GM19043 (cell line): ENCODE results near the gene OR2T2.
A peak's percentile ranks its signal among the peaks of the same experiment; 100 is the strongest.
"Not testable (repeated sequence)": the region's sequence is repeated elsewhere in the genome, so short reads cannot be mapped to it uniquely, and the experiment has no call there.

Experiments
- ATAC-seq: cut with Tn5 transposase; IDR thresholded peaks from one replicate; pipeline ENCODE4 v1.9.1; 2021; ENCODE audit warnings: low read depth; ENCODE audit not compliant: unreplicated experiment

The OR2T2 gene, protein sequence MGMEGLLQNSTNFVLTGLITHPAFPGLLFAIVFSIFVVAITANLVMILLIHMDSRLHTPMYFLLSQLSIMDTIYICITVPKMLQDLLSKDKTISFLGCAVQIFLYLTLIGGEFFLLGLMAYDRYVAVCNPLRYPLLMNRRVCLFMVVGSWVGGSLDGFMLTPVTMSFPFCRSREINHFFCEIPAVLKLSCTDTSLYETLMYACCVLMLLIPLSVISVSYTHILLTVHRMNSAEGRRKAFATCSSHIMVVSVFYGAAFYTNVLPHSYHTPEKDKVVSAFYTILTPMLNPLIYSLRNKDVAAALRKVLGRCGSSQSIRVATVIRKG

DNA sequence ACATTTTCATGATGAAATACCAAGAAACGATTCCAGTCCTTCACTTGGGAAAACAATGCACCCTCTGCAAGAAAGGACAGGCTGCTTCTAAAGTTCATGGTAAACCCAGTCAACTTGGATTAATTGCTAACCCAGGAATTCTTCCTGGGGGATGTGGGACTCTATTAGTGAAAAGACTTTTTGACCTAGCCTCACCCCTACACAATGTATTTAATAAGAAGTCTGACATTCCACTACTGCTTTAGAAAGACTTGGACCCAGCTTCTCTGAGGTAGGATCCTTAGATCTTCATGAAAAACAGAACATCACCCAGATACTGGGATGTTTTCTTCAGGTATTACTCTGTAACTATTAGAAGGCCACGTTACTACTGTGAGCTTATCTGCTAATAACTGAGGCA, at the start of gene OR2T2:
TSS of gene OR2T2 (plus strand) at position 239 of the 400 bp plus-strand sequence. CDS start 7,161 bp downstream, outside the sequence.
- not testable (repeated sequence) for ATAC-seq

DNA sequence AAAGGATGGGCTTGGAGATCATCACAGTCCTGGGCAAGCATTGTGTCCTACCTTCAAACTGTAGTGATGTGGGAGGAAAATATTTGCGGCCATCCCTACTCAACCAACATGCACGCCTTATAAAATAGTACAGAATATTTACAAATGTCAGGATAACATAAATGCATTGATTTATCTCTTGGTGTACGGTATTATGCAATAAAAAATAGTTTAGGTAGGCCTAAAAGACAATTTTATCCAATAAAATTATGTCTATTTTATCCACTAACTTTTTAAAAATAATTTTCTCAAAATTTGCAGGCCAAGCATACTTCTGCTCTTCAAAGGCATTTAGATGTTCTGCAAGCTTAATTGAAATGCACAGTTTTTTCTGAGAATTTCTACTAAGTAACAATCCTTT, 42.7 kb upstream of the OR2T2 start, which contains the start of gene OR2T1:
TSS of gene OR2T1 (plus strand) at position 301 of the 400 bp plus-strand sequence. CDS start 3,100 bp downstream, outside the sequence.
- ATAC-seq, result no peak

DNA sequence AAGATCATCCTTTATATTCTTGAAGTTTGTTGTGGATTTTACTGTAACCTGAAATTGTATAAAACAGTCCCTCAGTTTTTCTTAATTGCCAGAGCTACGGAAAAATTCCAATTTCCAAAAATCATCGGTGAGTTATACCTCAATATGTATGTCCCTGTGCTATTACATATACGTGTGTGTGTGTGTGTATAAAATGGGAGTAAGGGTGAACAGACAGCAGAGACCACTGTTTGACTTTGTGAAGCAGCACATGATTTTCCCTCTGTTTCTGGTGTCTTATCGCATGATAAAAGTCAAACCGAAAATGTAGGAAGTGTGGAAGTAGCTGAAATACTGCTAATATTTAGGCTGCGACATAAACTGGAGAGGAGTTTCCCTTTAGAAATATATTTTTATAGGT, 41.4 kb upstream of the OR2T2 start:
- no peak for ATAC-seq

DNA sequence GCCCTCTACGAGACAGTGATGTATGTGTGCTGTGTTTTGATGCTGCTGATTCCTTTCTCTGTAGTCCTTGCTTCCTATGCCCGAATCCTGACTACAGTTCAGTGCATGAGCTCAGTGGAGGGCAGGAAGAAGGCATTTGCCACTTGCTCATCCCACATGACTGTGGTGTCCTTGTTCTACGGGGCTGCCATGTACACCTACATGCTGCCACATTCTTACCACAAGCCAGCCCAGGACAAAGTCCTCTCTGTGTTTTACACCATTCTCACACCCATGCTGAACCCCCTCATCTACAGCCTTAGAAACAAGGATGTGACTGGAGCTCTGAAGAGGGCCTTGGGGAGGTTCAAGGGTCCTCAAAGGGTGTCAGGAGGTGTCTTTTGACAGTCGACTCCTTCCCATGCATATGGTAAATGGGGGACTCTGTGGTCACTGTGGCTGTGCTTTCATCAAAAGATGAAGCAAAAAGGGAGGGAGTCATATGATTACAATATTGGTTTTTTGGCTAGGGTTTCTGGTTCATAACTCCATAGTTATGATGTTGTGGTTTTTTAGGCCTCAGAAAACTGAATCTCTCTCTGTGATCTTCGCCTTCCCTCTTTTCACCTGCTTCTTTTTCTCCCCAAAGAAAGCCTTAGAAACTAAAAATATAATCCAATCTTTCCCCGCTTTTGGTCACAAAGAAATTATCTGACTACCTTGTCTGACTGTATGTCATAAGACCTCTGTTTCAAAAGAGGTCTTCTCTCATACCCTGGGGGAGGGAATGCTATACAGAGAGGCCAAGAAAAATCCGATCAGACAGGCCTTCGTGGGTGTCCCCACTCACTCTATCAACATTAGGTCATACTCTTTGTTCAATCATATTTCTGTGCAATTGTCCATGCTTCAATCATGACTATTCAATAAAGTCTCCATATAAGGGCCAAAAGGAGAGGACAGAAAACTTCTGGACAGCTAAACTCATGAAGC, 38.4 kb upstream of the OR2T2 start:
- no peak for ATAC-seq

DNA sequence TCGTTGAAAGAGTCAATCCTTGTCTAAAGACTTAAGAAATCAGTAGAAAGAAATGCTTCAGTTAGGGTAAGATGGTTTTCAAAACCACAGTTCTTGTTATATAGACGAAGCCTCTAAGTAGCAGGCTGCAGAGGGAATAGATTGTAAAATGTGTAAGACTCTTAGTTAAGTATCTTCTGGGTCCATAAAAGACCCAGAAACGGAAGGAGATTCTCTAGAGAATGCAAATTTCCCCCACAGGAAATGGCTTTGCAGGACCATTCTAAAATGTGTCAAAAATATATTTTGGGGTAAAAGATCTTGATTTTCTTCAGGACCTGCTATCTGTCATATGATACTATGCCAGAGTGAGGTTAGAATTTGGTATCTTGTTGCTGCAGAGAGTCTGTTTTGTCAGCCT, 29.2 kb upstream of the OR2T2 start:
- ATAC-seq, result no peak

DNA sequence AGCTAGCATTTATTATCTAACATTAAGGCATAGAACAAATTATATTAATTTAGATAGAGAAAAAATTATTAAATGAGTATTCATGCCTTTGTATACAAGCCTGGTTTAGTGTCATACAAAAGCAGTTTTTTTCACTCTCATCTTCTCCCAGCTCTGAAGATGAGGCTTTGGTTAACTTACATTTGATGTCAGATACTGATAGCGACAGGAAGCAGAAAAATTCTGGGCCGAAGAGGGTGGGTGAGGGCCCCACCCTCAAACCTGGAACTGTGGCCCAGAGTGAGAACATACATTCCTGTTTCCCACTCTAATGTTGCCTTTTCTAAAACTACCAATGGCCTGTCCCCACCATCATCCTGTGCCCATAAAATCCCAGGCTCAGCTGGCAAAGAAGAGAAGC, 27.6 kb upstream of the OR2T2 start:
- ATAC-seq, result no peak

DNA sequence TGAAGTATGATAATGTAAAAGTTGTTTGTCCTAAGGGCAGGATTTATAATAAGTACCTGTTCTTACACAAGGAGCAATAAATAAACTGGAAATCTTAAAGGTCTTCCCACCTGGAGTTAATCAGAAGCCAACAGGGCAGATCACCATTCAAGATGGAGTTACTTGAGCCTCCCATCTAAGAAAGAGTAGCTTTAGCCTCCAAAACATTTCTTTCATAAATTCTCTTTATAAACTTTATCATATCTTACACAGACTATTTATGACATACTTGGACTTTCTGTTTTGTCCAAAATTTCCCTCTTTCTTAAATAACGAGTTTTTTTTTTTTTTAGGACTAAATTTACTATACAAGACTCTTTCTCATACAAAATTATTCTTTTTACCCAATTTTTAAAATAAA, 24.1 kb upstream of the OR2T2 start:
- ATAC-seq, result no peak

DNA sequence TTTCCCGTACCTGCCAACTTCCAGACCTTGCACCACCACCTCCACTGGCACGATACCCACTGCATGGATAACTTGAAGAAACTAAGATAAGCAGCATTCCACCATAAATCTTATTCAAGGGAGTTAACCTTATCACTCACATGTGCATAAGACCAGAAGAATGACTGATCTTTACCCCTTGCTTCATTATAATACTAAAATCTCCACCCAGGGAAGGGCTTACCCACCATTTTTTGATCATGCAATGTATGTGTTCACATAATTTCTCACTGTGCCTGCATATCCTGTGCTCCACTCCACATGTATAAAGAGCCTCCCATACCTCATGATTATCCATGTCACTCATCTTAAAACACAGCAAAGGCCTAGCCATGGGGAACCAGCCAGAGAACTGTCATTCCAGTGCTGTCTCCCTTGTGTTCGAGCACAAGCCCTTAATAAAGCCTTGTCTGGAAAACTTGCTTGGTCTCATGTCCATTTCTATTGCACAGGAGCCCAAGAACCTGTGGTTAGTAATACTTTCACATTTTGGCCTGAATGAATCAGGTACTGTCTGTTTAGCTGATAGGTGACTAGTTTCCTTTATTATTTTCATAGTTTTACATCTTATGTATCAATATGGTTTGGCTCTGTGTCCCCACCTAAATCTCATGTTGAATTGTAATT, 17.8 kb upstream of the OR2T2 start:
- peak; percentile 37 for ATAC-seq

DNA sequence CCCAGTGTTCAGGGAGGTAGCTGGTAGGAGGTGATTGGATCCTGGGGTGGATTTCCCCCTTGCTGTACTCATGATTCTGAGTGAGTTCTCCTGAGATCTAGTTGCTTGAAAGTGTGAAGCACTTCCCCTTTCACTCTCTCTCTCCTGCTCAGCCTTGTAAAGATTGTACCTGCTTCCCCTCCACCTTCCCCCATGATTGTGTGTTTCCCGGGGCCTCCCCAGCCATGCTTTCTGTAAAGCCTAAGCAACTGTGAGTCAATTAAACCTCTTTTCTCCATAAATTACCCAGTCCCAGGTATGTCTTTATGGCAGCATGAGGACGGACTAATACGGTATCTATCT, 17.3 kb upstream of the OR2T2 start:
- peak; percentile 98 for ATAC-seq

DNA sequence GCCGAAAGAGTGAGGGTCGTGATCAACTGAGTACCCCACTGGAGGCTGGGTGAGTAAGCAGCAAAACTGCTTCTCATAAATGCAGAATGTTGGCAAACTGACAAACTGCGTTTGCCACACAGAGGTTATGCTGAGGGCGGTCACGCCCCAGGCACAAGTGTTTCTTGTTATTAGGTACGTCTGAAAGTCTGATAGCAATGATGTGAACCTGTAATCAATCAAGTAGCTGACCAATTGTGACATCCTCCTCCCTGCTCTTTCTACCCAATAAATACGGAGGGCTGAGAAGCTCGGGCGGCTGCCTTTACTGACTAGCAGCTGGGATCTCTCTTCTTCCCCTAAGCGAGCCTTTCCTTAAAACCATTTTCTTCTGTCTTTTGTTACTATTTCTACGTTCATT, 13.8 kb upstream of the OR2T2 start:
- ATAC-seq, result not testable (repeated sequence)

DNA sequence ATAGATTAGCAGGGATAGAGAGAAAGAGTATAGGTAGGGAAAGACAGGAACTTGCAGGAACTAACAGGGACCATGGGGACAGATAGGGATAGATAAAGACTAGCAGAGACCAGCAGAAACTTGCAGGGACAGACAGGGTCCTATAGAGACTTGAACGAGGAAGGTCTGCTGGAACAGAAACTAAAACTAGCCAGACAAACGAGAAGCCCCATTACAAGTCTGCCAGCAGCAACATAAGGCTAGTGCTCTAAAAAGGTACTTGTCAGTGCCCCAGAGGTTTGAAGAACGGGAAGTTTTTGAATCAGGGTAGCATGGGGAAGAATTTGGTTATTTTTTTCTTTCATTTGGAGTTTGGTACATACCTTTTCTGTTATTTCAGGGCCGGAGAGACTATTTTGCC, 13.2 kb upstream of the OR2T2 start:
- ATAC-seq, result not testable (repeated sequence)

DNA sequence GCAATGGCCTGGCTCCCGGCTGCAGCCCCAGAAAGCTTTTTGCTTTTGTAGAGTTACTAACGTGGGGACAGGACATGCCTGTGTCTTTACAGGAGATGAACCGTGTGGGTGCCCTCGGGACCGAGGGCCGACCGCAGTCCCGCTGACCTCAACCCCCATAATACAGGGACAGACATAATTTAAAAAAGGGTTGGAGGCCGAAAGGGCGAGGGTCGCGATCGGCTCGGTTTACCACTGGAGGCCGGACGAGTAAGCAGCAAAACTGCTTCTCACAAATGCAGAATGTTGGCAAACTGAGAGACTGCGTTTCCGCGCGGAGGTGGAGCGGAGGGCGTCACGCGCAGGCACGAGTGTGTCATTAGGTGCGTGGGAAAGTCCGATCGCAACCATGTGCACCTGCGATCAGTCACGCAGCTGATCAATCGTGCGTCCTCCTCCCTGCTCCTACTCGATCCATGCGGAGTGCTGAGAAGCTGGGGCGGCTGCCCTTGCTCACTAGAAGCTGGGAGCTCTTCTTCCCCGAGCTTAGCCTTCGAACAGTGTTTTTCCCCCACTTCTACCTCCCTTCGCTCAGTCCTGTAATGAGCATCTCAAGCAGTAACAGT, 11.5 kb upstream of the OR2T2 start:
- not testable (repeated sequence) for ATAC-seq

DNA sequence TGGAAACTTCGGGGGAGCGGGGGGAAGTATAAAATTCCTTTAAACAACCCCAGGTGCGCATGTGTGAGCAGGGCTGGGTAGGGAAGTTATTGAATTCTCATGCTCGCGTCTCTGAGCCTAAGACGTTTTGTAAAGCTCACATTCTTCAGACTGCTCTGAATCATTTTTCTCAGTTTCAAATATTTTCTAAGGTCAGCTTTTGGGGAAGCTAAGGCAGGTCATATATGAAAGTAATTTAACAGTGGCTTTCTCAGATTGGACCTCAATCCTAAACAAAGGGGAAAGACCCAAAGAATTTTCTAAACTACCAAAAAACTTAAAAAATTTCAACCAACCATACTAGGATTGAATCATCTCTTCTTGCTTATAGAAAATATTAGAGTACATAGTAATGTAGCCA, 10.5 kb upstream of the OR2T2 start:
- not testable (repeated sequence) for ATAC-seq

DNA sequence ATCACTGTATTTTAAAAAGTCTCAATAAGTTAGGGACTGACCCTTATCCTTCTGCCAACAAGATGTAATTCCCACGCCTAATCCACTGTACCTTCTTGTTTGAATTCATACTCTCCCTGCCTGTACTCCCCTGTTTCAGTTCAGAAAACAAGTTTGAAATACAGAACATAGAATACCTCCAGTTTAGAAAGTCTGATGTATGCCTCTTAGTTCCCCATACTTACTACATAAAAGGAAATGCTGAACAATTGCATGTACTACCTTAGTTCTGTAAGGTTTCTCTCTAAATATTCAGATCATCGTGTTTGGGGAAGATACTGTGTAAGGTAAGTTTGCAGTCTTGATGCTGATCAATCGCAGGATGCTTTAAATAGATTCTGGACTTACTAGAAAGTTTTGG, 9.1 kb upstream of the OR2T2 start:
- peak; percentile 74 for ATAC-seq

DNA sequence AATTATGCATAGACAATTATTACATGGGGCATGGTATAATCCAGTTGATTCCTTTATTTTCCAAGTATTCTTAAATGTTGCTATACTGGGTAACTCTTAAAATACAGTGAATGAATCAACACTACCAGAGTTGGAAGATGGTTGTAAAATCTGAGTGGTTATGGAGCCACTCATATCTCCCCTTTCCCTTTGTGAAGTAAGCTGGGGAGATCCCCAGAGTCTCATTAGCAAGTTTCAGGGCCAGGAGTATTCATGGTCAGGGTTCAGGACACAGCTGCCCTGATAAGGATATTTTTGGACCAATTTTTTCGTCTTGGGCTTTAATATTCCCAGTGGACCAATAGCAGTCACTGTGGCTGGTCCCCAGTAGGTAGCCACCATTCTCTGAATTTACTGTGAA, 6.8 kb upstream of the OR2T2 start:
- ATAC-seq, result not testable (repeated sequence)

DNA sequence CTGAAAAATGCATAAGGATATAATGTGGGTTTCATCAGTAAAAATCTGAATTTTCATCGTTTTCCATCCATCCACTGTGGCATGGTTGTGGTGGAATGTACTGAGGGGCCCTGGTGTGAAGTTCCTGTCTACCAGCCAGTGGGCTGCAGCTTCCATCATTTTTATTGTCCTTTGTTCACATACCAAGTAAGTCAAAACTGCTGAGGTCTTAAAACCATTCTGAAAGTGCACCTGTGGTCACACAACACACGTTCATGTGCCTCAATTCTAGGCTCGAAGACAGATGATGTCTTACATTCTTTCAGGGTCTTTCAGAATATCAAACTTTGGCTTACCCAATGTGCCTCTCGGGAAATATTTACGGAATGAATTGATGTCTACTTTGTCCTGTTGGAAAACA, 6.2 kb upstream of the OR2T2 start:
- ATAC-seq, result not testable (repeated sequence)

DNA sequence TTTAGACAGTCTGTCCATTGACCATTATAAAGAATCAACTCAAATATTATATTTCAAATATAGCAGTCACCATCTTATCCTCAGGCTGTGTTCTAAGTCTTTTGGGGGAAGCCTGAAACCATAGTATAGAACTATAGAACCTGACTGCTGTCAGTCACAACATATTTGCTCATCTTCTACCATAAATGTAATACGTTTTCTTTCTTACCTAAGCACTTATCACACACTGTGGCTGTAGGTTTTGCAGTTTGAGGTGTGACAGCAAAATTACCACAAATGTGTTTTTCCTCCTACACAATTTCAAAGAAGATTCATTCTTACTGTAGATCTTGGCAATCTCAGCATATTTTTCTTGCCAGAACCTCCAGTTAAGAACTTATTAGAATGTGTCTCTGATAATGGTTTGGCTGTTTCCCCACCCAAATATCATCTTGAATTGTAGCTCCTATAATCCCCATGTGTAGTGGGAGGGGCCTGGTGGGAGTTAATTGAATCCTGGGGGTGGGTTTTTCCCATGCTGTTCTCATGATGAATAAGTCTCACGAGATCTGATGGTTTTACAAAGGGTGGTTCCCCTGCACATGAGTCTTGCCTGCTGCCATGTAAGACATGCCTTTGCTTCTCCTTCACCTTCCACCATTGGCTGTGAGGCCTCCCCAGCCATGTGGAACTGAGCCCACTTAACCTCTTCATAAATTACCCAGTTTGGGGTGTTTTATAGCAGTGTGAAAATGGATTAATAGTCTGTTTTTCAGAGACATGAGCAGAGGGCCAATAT, 2.7 kb upstream of the OR2T2 start:
- not testable (repeated sequence) for ATAC-seq

DNA sequence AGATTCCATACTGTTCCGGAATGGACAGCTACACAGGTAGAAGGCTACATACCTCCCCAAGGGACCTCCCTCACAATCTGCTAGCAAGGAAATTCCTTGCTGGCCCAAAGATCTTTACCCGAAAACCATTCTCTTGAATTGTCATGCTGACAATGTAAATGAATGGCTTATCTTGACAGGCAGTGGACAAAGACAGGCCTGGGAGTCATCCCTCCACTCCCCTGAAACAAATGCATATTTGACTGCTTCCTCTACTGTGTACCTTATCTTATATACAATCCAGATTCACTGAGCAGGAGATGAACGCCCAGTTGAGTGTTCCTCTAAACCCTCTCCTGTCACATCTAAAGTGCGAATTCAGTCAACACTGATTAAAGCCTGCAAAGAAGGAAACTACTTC, 834 bp upstream of the OR2T2 start:
- not testable (repeated sequence) for ATAC-seq

DNA sequence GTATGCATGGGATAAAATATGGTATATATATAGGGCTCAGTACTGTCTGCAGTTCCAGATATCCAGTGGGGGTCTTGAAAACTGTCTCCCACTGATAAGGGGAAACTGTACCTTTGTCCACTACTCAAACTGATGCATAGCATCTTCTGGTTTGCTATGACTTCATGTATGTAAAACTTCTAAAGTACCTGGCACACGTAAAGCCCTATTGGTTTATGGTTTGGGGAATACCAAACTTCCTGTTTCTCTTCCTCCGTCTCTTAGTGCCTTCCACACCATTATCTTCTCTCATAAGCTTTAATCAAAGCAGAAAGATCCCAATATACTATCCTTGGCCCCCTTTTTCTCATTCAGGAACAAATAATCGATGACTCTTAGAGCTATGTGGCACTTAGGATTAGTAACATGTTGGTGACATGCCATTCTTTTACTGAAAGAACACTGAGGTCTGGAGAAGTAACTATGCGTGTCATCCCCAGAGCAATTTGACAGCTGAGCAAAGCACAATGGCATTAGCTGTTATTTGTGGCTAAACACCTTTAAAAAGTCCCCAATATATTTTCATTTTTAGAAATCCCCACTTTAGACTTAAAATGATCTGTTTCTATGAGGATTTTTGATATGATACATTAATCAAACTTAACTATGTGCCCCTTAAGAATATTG, 3.1 kb downstream of the OR2T2 start:
- ATAC-seq, result peak; percentile 41
